ENCODE data around the gene RHBDL1.
A peak's percentile ranks its signal among the peaks of the same experiment; 100 is the strongest.

RHBDL1 gene

DNA sequence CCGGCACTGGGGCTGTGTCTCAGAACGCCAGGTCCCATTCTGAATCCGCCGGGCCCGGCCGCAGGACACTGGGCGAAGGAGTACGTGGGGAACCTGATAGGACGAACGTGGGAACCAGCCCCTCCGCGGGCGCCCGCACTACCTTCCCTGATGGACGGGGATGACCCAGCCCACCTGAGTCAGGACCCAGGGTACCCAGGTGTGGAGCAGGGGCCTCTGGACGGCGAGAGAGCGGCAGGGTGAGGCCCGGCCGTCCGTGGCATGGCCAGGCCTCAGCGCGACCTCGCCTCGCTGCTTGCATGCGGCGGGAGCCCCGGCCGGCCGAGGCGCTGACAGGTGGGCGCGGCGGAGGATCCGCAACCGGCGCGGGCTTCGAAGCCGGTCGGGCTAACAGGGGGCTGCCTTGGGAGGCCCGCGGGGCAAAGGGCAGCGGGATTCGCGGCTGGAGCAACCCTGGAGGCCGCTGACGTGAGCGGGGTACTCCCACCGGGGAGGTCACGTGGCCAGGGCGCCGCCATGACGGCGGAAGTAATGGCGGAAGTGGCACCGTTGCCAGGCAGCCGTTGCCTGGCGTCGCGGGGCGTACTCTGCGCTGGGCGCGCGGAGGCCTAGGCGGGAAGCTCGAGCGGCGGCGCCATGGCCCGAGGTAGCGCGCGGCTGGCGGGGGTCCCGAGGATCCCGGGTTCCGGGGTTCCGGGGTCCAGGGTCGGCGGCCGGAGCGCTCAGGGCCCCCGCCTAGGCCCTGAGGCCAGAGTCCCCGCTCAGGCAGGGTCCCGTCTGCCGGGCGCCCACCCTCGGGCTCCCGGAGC, 26.5 kb upstream of the RHBDL1 start, which contains the start of gene WDR90:
WDR90 (plus strand) TSS at position 585 of the 809 bp plus-strand sequence; CDS start at position 637, 52 bp downstream.
- peak within 1 kb of the TSS; percentile 35 to 81 (median 73) for H3K4me3 ChIP-seq (ENCODE audit: control insufficient read depth in 1 of 7, extremely low read depth in 1 of 7, insufficient read depth in 4 of 7, low read depth in 2 of 7, low read length in 6 of 7)
- H3K36me3 ChIP-seq (ENCODE audit: control insufficient read depth in 4 of 4, insufficient read depth in 4 of 4, low read length in 3 of 4) = peaks cover 0 to 44% (median 6%) of the 10 kb centered on the region in 4 experiments
- H3K9me3 ChIP-seq (ENCODE audit: control extremely low read depth in 1 of 5, control insufficient read depth in 4 of 5, insufficient read depth in 2 of 5, low read depth in 1 of 5, low read length in 4 of 5) = no peaks in the 10 kb centered on the region
- ChIA-PET CTCF (interaction anchor here (0.9 to 3.1 kb wide), 5 partner anchors 10 to 44 kb away, joined by 3 to 16 read pairs (median 3); partner anchors contain the start of genes METTL26 and RHOT2), POLR2A (interaction anchor here (0.7 kb wide), 1 partner anchor 41 kb away, joined by 4 read pairs; the partner anchor contains the start of gene WDR24)
- peak; percentile 89 to 94 (median 94) for DNase-seq
- no peaks in the 10 kb centered on the region for H3K27me3 ChIP-seq (replicated peaks in 2 of 5; ENCODE audit: control insufficient read depth in 4 of 5, insufficient read depth in 5 of 5, low read length in 4 of 5)
- peaks cover 0 to 31% (median 30%) of the 10 kb centered on the region in 4 experiments for H3K4me1 ChIP-seq (ENCODE audit: control extremely low read depth in 1 of 4, control insufficient read depth in 4 of 4, insufficient read depth in 4 of 4, low read length in 3 of 4)
- WGBS (ENCODE audit: insufficient coverage) = 0% methylated on average over 82 of the region's 91 CpGs
- peak within 1 kb of the TSS; percentile 79 to 88 for H3K27ac ChIP-seq (ENCODE audit: insufficient read depth in 1 of 2, low read depth in 1 of 2, low read length in 2 of 2, poor library complexity in 1 of 2, severe bottlenecking in 2 of 2)

DNA sequence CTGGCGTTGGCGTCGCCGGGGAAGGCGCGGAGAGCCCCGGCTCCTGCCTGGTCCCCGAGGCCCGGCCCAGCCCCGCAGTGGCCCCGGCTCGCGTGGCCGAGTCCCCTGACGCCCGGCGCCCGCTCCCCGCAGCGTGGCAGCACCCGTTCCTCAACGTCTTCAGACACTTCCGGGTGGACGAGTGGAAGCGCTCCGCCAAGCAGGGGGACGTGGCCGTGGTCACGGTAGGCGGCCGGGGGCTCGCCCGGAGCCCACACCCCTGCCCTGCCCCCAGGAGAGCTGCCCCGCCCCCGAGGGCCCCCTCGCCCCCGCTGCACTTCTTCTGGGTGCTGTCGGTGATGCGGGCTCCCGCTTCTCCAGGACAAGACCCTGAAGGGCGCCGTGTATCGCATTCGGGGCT, 25.8 kb upstream of the RHBDL1 start:
- no peaks in the 10 kb centered on the region for H3K9me3 ChIP-seq (ENCODE audit: control extremely low read depth in 1 of 5, control insufficient read depth in 4 of 5, insufficient read depth in 2 of 5, low read depth in 1 of 5, low read length in 4 of 5)
- H3K27me3 ChIP-seq (replicated peaks in 2 of 5; ENCODE audit: control insufficient read depth in 4 of 5, insufficient read depth in 5 of 5, low read length in 4 of 5) = no peaks in the 10 kb centered on the region
- peak overlapping the region in 1 of 2 experiments; percentile 88 for H3K27ac ChIP-seq (ENCODE audit: insufficient read depth in 1 of 2, low read depth in 1 of 2, low read length in 2 of 2, poor library complexity in 1 of 2, severe bottlenecking in 2 of 2)
- peak in 1 of 3 donors; percentile 14 for DNase-seq
- H3K4me1 ChIP-seq (ENCODE audit: control extremely low read depth in 1 of 4, control insufficient read depth in 4 of 4, insufficient read depth in 4 of 4, low read length in 3 of 4) = peaks cover 0 to 31% (median 30%) of the 10 kb centered on the region in 4 experiments
- ChIA-PET CTCF (interaction anchor here (0.9 to 3.1 kb wide), 3 partner anchors 10 to 18 kb away, joined by 3 to 16 read pairs (median 5); partner anchors contain the start of genes METTL26 and RHOT2), POLR2A (interaction anchor here (0.7 kb wide), 1 partner anchor 41 kb away, joined by 4 read pairs; the partner anchor contains the start of gene WDR24)
- WGBS (ENCODE audit: insufficient coverage) = 4% methylated on average over 38 of the region's 44 CpGs
- H3K36me3 ChIP-seq (ENCODE audit: control insufficient read depth in 4 of 4, insufficient read depth in 4 of 4, low read length in 3 of 4) = peaks cover 0 to 46% (median 6%) of the 10 kb centered on the region in 4 experiments
- H3K4me3 ChIP-seq (ENCODE audit: control insufficient read depth in 1 of 7, extremely low read depth in 1 of 7, insufficient read depth in 4 of 7, low read depth in 2 of 7, low read length in 6 of 7) = peak overlapping the region; percentile 35 to 81 (median 73)

DNA sequence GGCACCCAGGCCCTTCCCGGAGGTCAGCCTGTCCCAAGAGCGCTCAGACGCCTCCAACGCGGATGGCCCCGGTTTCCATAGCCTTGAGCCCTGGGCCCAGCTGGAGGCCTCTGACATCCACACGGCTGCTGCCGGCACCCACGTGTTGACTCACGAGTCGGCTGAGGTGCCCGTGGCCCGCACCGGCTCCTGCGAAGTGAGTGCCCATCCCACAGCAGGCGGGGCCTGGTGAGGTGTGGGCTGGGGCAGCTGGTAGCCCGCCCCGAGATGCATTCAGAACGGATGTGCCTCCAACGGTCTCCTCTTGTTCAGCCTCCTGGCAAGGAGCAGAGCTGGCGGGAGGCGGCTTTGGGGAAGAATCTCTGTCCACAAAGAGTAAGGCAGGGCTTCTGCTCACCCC, 23.6 kb upstream of the RHBDL1 start:
- H3K4me1 ChIP-seq (ENCODE audit: control extremely low read depth in 1 of 4, control insufficient read depth in 4 of 4, insufficient read depth in 4 of 4, low read length in 3 of 4) = peaks cover 0 to 31% (median 30%) of the 10 kb centered on the region in 4 experiments
- DNase-seq = no peak
- H3K36me3 ChIP-seq (ENCODE audit: control insufficient read depth in 4 of 4, insufficient read depth in 4 of 4, low read length in 3 of 4) = peaks cover 0 to 54% (median 11%) of the 10 kb centered on the region in 4 experiments
- no peak overlapping the region for H3K27ac ChIP-seq (ENCODE audit: insufficient read depth in 1 of 2, low read depth in 1 of 2, low read length in 2 of 2, poor library complexity in 1 of 2, severe bottlenecking in 2 of 2)
- ChIA-PET POLR2A (no interaction called here), CTCF (interaction anchor here (1.5 to 3.1 kb wide), 3 partner anchors 7 to 52 kb away, joined by 4 to 16 read pairs (median 5); partner anchors contain the start of gene STUB1)
- WGBS (ENCODE audit: insufficient coverage) = 96% methylated on average over 22 of the region's 22 CpGs
- no peaks in the 10 kb centered on the region for H3K9me3 ChIP-seq (ENCODE audit: control extremely low read depth in 1 of 5, control insufficient read depth in 4 of 5, insufficient read depth in 2 of 5, low read depth in 1 of 5, low read length in 4 of 5)
- no peaks in the 10 kb centered on the region for H3K27me3 ChIP-seq (replicated peaks in 2 of 5; ENCODE audit: control insufficient read depth in 4 of 5, insufficient read depth in 5 of 5, low read length in 4 of 5)
- no peak overlapping the region for H3K4me3 ChIP-seq (ENCODE audit: control insufficient read depth in 1 of 7, extremely low read depth in 1 of 7, insufficient read depth in 4 of 7, low read depth in 2 of 7, low read length in 6 of 7)

GRCh38 chr16:652454-653305, 22.8 kb upstream of the RHBDL1 start:
- Histone ChIP-seq H3K27me3 (replicated peaks in 2 of 5; ENCODE audit: control insufficient read depth in 4 of 5, insufficient read depth in 5 of 5, low read length in 4 of 5) (no peaks in the 10 kb centered on the region), H3K36me3 (ENCODE audit: control insufficient read depth in 4 of 4, insufficient read depth in 4 of 4, low read length in 3 of 4) (peaks cover 0 to 56% (median 13%) of the 10 kb centered on the region in 4 experiments), H3K27ac (ENCODE audit: insufficient read depth in 1 of 2, low read depth in 1 of 2, low read length in 2 of 2, poor library complexity in 1 of 2, severe bottlenecking in 2 of 2) (no peak overlapping the region), H3K4me1 (ENCODE audit: control extremely low read depth in 1 of 4, control insufficient read depth in 4 of 4, insufficient read depth in 4 of 4, low read length in 3 of 4) (peaks cover 0 to 27% (median 25%) of the 10 kb centered on the region in 4 experiments), H3K9me3 (ENCODE audit: control extremely low read depth in 1 of 5, control insufficient read depth in 4 of 5, insufficient read depth in 2 of 5, low read depth in 1 of 5, low read length in 4 of 5) (no peaks in the 10 kb centered on the region), H3K4me3 (ENCODE audit: control insufficient read depth in 1 of 7, extremely low read depth in 1 of 7, insufficient read depth in 4 of 7, low read depth in 2 of 7, low read length in 6 of 7) (no peak overlapping the region)
- ChIA-PET POLR2A (no interaction called here), CTCF (interaction anchor here (1.0 to 1.9 kb wide), 5 partner anchors 11 to 53 kb away, joined by 3 to 5 read pairs (median 4); partner anchors contain the start of genes METTL26 and STUB1)
- no peak for DNase-seq
- WGBS (ENCODE audit: insufficient coverage) = 95% methylated on average over 26 of the region's 28 CpGs

DNA sequence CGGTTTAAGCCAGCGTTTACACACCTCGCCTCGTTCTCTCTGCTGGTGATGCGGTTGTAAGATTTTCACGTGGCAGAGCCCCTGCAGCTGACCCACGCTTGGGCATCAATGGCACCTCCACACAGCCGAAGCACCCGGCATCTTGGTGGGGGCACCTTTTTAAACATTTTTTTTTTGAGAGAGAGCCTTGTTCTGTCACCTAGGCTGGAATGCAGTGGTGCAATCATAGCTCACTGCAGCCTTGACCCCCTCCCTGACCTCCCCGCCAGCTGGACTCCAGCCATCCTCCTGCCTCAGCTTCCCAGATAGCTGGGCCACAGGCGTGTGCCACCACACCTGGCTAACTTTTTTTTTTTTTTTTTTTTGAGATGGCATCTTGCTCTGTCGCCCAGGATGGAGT, 21.4 kb upstream of the RHBDL1 start:
- Histone ChIP-seq H3K4me3 (ENCODE audit: control insufficient read depth in 1 of 7, extremely low read depth in 1 of 7, insufficient read depth in 4 of 7, low read depth in 2 of 7, low read length in 6 of 7) (no peak overlapping the region), H3K27ac (ENCODE audit: insufficient read depth in 1 of 2, low read depth in 1 of 2, low read length in 2 of 2, poor library complexity in 1 of 2, severe bottlenecking in 2 of 2) (no peak overlapping the region), H3K27me3 (replicated peaks in 2 of 5; ENCODE audit: control insufficient read depth in 4 of 5, insufficient read depth in 5 of 5, low read length in 4 of 5) (no peaks in the 10 kb centered on the region), H3K9me3 (ENCODE audit: control extremely low read depth in 1 of 5, control insufficient read depth in 4 of 5, insufficient read depth in 2 of 5, low read depth in 1 of 5, low read length in 4 of 5) (no peaks in the 10 kb centered on the region), H3K4me1 (ENCODE audit: control extremely low read depth in 1 of 4, control insufficient read depth in 4 of 4, insufficient read depth in 4 of 4, low read length in 3 of 4) (peaks cover 0 to 14% (median 11%) of the 10 kb centered on the region in 4 experiments), H3K36me3 (ENCODE audit: control insufficient read depth in 4 of 4, insufficient read depth in 4 of 4, low read length in 3 of 4) (peaks cover 0 to 69% (median 20%) of the 10 kb centered on the region in 4 experiments)
- POLR2A ChIA-PET = no interaction called here
- no peak for DNase-seq
- CTCF ChIA-PET = interaction anchor here (0.6 to 1.8 kb wide), 4 partner anchors 9 to 31 kb away, joined by 3 to 4 read pairs (median 3); partner anchors contain the start of gene METTL26
- WGBS (ENCODE audit: insufficient coverage) = 95% methylated on average over 12 of the region's 12 CpGs

- 97% methylated on average over 19 of the region's 22 CpGs for WGBS (ENCODE audit: insufficient coverage)
- Histone ChIP-seq H3K4me3 (ENCODE audit: control insufficient read depth in 1 of 7, extremely low read depth in 1 of 7, insufficient read depth in 4 of 7, low read depth in 2 of 7, low read length in 6 of 7) (no peak overlapping the region), H3K27ac (ENCODE audit: insufficient read depth in 1 of 2, low read depth in 1 of 2, low read length in 2 of 2, poor library complexity in 1 of 2, severe bottlenecking in 2 of 2) (no peak overlapping the region), H3K4me1 (ENCODE audit: control extremely low read depth in 1 of 4, control insufficient read depth in 4 of 4, insufficient read depth in 4 of 4, low read length in 3 of 4) (peaks cover 0 to 19% (median 16%) of the 10 kb centered on the region in 4 experiments), H3K9me3 (ENCODE audit: control extremely low read depth in 1 of 5, control insufficient read depth in 4 of 5, insufficient read depth in 2 of 5, low read depth in 1 of 5, low read length in 4 of 5) (no peaks in the 10 kb centered on the region), H3K27me3 (replicated peaks in 2 of 5; ENCODE audit: control insufficient read depth in 4 of 5, insufficient read depth in 5 of 5, low read length in 4 of 5) (no peaks in the 10 kb centered on the region), H3K36me3 (ENCODE audit: control insufficient read depth in 4 of 4, insufficient read depth in 4 of 4, low read length in 3 of 4) (peaks cover 0 to 58% (median 19%) of the 10 kb centered on the region in 4 experiments)
- ChIA-PET POLR2A (no interaction called here), CTCF (no interaction called here)
- no peak for DNase-seq
Measured at GRCh38 chr16:657487-657886, 18.0 kb upstream of the RHBDL1 start.

All from common myeloid progenitor, CD34-positive (primary cell).